NCI-H774 (cell line): ENCODE data around the gene LAMTOR1.
A peak's percentile ranks its signal among the peaks of the same experiment; 100 is the strongest.
"Not testable (repeated sequence)": the region's sequence is repeated elsewhere in the genome, so short reads cannot be mapped to it uniquely, and the experiment has no call there.

Source experiments
- DNase-seq: peaks from one replicate; lab custom pipeline; 2025; lab: John Stamatoyannopoulos, UW

The LAMTOR1 gene

GRCh38 chr11:72102946-72103753 lies at the start of gene LAMTOR1:
Gene LAMTOR1 (minus strand): TSS chr11:72103297. CDS start chr11:72103224, 73 bp downstream.
- peak; percentile 99 for DNase-seq

DNA sequence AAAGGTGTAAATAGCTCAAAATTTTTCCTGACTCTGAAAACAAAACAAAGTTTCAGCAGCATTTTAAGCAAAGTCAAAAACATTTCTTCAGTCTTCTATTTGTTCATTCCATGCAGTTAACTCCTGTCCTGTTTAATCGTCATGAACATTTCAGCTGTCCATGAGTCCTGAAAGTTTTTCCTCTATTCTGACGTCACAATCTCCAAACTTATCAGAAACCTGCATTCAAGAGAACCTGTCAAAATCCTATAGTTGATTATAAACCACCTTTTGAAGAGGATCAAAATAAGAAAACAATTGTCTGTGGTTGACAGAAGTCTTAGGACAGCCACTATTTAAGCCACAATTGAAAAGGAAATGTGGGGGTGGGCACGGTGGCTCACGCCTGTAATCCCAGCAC lies 47.8 kb upstream of the LAMTOR1 start:
- DNase-seq, result no peak

DNA sequence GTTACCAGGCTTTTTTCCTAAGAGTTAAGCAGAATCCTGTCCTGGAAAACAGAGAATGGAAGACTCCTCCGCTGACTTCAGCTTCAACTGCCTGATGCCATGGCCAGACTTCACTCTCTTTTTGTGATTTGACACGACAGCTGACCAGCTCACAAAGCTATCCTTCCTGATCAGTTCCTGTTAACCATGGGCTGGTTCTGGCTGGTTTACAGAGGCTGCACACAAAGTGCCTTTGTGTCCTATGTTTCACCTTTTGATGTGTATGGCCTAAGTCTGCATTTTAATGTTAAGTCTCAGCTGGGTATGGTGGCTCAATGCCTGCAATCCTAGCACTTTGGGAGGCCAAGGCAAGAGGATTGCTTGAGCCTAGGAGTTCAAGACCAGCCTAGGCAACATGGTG lies 43.5 kb upstream of the LAMTOR1 start:
- no peak for DNase-seq

GRCh38 chr11:72144807-72145565 lies 41.9 kb upstream of the LAMTOR1 start:
- DNase-seq, result no peak

- not testable (repeated sequence) for DNase-seq
Measured at GRCh38 chr11:72142543-72142942, 39.4 kb upstream of the LAMTOR1 start.

- DNase-seq, result not testable (repeated sequence)
Measured at GRCh38 chr11:72142086-72142485, 39.0 kb upstream of the LAMTOR1 start.

DNA sequence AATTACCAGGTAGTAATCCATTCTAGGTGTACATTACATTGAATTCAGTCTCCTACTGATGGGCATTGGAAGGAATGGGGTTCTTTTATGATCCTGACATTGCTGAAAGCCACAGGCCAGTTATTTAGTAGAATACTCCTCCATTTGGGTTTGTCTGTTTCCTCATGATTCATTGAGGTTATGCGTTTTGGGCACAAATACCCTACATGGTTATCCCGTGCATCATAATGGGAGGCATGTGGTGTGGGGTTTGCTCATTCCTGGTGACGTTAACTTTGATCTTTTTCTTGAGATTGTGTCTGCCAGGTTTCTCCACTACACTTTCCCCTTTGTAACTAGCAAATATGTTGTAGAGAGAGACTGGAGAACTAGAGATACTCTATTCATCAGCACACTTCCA lies 38.0 kb upstream of the LAMTOR1 start:
- DNase-seq, result no peak

DNA sequence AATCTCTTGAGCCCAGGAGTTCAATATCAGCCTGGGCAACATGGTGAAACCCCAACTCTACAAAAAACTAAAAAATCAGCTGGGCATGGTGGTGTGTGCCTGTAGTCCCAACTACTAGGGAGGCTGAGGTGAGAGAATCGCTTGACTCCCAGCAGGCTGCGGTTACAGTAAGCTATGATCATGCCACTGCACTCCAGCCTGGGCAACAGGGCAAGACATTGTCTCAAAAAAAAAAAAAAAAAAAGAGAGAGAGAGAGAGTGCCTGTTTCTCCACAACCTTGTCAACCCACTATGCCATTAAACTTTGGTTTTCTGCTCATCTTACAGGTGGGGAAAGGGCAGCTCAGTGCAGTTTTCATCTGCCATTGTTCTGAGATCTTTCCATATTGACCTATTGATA lies 37.6 kb upstream of the LAMTOR1 start:
- DNase-seq, result no peak

GRCh38 chr11:72139500-72139899 lies 36.4 kb upstream of the LAMTOR1 start:
- DNase-seq, result no peak

DNA sequence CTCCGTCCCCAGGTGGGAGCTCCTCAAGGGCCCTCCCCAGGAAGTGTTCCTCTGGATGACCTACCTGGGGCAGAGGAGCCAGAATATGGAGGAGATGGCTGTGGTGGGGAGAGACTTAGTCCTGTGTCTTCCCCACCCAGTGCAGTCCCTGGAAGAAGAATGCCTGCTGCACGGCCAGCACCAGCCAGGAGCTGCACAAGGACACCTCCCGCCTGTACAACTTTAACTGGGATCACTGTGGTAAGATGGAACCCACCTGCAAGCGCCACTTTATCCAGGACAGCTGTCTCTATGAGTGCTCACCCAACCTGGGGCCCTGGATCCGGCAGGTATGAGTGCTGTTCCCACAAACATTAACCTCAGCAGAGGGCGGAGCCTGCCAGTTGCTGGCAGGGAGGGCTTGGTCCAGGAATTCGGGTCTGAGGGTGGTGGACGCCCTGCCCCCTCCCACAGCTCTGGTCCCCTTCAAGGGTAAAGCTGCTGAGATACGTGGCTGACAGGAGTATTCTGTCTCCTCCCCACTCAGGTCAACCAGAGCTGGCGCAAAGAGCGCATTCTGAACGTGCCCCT lies 35.8 kb upstream of the LAMTOR1 start:
- no peak for DNase-seq

DNA sequence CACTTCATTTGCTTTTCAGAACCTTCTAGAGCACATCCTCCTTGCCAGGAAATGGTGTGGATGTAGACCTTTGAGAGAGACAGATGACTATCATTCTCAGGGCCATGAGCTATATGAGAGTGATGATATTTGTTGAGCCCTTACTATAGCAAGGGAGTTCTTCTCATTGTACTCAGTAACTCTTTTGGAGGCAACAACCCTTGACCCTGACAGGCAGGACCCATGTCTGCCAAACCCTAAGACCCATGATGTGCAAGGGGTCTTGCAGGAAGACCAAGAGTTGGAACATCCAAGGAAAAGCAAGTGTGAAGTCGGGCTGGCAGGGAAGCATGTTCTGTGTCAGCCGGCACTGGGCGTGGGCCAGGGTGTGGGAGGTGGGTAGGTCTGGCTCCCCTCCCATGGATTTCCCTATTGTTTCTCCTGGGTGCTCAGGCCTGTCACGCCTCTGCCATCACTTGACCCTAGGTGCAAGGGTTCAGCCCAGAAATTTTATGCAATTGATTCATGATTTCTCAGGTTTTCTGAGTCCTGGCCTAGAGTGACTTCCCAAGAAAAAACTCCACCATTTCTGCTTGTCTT lies 33.7 kb upstream of the LAMTOR1 start:
- DNase-seq, result no peak

DNA sequence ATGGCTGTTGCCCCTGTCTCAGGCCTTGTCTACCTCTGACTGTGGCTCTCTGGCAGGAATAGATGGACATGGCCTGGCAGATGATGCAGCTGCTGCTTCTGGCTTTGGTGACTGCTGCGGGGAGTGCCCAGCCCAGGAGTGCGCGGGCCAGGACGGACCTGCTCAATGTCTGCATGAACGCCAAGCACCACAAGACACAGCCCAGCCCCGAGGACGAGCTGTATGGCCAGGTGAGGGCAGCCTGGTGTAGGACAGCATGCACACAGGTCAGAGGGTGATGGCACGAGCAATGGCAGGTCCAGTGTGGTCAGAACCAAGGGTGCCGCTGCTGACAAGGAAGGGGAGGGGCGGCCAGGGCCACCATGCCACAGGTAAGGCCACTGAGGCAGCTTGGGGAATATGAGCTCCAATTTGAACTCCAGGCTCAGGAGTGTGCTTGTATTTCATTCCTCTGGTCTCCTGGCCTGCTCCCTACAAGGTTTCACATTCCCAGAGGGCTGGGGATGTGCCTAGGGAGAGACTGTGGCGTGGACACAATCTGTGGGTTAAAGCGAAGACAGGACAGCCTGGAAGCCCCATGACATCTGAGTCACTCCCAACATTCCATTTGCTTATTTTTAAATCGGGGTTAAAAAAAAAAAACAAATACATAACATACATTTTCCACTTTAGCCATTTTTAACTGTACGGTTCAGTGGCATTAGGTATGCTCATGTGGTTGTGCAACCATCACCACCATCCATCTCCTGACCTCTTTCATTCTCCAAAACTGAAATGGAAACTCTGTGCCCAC lies 33.0 kb upstream of the LAMTOR1 start:
- no peak for DNase-seq

DNA sequence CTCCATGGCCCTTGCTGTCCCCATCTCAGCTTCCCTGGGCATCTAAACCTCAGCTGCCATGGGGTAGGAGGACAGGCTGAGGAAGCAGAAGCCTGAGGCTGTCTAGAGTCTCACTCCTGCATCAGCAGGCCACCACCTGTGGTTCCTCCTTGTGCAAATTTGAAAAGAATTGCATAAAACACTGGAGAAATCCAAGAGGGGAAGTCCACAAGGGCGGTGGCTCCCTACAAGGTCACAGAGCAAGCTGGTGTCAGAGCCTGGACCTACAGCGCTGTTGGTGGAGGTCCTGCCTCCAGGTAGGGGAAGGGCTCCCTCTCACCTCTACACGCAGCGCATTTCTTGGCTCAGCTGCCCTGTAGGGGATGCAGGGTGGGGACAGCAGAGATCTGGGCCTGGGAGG lies 32.4 kb upstream of the LAMTOR1 start, which contains the start of gene FOLR3:
Gene FOLR3 (plus strand): TSS at position 253 of the 400 bp plus-strand sequence. CDS start 228 bp downstream, outside the sequence.
- not testable (repeated sequence) for DNase-seq

DNA sequence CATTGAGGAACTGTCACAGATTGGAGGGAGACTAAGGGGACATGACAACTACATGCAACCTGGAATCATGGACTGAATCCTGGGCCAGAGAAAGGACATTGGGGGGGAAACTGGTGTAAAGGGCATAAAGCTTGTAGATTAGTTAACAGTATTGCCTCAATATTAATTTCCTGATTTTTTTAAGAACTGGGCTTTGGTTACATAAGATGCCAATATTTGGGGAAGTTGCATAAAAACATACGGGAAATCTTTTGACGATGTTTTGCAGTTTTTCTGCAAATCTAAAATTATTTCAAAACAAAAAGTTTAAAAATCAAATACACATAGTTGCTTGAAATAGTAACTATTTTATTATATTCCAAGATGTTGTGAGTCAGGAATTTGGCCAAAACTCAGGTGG lies 29.5 kb upstream of the LAMTOR1 start:
- DNase-seq, result no peak

DNA sequence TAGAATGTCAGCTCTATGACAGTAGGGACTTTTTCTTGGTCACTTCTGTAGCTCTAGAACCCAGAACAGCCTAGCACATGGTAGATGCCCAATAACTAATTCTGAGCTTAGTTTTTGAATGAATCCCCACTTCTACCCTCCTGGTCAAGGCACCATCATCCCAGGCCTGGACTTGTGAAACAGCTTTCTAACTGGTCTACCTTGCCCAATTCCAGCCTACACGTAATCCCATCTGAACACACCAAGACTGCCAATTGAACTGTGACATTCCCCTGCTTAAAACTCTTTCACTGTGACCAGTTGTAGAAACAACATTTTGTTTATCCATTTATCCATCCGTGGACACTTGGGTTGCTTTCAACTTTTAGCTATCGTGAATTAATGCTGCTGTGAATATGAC lies 26.3 kb upstream of the LAMTOR1 start:
- DNase-seq, result no peak

GRCh38 chr11:72127923-72128322 lies 24.8 kb upstream of the LAMTOR1 start:
- no peak for DNase-seq

GRCh38 chr11:72125956-72126355 lies 22.9 kb upstream of the LAMTOR1 start:
- no peak for DNase-seq

GRCh38 chr11:72124046-72124445 lies 20.9 kb upstream of the LAMTOR1 start:
- no peak for DNase-seq

- no peak for DNase-seq
Measured at GRCh38 chr11:72123117-72123653, 20.1 kb upstream of the LAMTOR1 start.

DNA sequence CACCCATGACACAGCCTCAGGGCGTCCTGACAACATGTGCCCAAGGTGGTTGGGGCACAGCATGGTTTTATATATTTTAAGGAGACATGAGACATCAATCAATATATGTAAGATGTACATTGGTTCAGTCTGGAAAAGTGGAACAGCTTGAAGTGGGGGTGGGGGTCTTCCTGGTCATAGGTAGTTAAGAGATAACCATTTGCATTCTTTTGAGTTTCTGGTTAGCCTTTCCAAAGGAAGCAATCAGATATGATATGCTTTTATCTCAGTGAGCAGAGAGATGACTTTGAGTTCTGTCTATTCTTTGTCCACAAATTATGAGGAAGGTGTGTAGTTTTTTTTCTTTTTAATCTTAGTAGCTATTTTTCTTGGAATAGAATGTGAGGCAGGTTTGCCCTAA lies 19.5 kb upstream of the LAMTOR1 start:
- no peak for DNase-seq

DNA sequence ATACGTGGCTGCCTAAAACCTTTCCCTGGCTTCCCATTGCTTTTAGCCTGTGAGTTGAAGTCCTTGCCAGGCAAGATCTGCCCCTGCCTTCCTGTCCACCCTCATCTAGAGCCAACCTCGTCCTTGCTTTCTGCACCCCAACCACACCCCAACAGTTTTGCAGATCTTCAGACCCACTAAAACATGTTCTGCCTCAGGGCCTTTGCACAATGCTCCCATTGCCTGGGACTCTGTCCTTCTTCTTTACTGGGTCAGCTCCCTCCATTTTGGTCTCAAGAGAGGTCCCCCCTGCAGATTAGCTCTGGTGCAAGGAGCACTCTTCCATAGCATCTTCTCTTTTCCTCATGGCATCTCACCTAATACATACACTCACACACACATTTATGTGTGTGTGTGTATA lies 17.8 kb upstream of the LAMTOR1 start:
- no peak for DNase-seq
